ENCODE results near the gene MIEF1.

The MIEF1 gene

GRCh38 chr22:39514373-39514973 lies 12.4 kb downstream of the MIEF1 start:
- DNase-seq (ENCODE audit: low read depth) = peak; percentile 40
- peak; percentile 85 for TF ChIP-seq CTCF (conservative IDR thresholded peaks at IDR 0.05; ENCODE audit: low read length)
- H3K4me3 ChIP-seq (ENCODE audit: low read length) = no peak overlapping the region

GRCh38 chr22:39515266-39516050 lies 13.4 kb downstream of the MIEF1 start:
- H3K4me3 ChIP-seq (ENCODE audit: low read length) = no peak overlapping the region
- no peak for TF ChIP-seq CTCF (conservative IDR thresholded peaks at IDR 0.05; ENCODE audit: low read length)

DNA sequence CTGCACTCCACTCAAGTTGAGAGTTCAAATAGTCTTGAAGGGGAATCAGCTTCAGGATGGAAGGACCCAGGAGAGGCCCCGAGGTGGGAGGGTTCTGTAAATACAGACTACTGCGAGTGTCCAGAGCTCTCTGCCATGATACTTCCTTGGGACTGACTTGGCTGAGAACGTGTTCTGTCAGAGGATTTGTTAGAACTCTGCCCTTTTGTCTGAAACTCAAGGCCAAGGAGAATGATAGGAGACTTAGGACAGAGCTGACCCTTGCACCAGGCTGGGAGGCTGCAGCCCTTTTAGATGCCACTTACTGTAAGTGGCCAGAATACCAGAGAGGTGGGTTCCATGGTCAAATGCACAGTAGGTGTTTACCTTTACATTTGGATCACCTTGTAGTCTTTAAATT lies 15.4 kb downstream of the MIEF1 start:
- H3K4me3 ChIP-seq (ENCODE audit: low read length) = no peak overlapping the region
- no peak for TF ChIP-seq CTCF (conservative IDR thresholded peaks at IDR 0.05; ENCODE audit: low read length)
- no peak for DNase-seq (ENCODE audit: low read depth)

More at GRCh38 chr22:39515266-39516050, 13.4 kb downstream of the MIEF1 start:
- DNase-seq (ENCODE audit: low read depth) = no peak

DNA sequence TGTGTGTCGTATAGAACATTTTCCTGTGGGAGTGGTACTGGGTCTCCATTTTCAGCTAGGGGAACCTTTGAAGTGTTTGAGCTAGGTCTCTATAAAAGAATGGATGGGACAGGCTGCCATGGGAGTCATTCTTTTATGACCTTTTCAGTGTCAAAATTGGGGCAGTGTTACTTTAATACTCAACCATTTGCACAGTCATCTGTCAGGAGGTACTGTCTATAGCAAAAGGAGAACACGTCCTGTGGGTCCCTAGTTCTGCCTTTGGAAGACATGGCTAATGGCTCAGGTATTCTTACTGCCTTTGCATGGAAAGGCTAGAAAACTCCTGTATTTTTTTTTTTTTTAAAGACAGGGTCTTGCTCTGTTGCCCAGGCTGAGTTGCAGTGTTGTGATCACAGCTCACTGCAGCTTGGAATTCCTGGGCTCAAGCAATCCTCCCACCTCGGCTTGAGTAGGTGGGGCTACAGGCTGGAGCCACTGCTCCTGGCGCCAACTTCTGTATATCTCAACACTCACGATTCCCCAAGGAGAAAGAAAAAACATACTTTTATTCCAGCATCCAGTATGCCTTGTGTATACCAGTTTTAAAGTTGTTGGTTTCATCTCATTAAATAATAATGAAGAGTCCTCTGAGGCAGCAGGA lies 16.2 kb downstream of the MIEF1 start:
- no peak for TF ChIP-seq CTCF (conservative IDR thresholded peaks at IDR 0.05; ENCODE audit: low read length)
- no peak for DNase-seq (ENCODE audit: low read depth)
- H3K4me3 ChIP-seq (ENCODE audit: low read length) = no peak overlapping the region; the same call in 1 of the 2 replicates

- no peak for TF ChIP-seq CTCF (conservative IDR thresholded peaks at IDR 0.05; ENCODE audit: low read length)
- DNase-seq (ENCODE audit: low read depth) = no peak
- H3K4me3 ChIP-seq (ENCODE audit: low read length) = peak overlapping the region; percentile 94
Observed at GRCh38 chr22:39518996-39519680, 17.0 kb downstream of the MIEF1 start.

GRCh38 chr22:39519681-39520225 lies 17.7 kb downstream of the MIEF1 start:
- TF ChIP-seq CTCF (conservative IDR thresholded peaks at IDR 0.05; ENCODE audit: low read length) = no peak; the same call in 1 of the 2 replicates
- DNase-seq (ENCODE audit: low read depth) = peak; percentile 61
- peak overlapping the region; percentile 94 for H3K4me3 ChIP-seq (ENCODE audit: low read length)
